K562 (cell line): ENCODE results near the gene TPCN1. TPM values are rescaled to one million over a fixed set of nuclear protein-coding genes. Genes with fewer than 3 reads are reported as not detected.
A peak's percentile ranks its signal among the peaks of the same experiment; 100 is the strongest.

Source experiments
- ETV6 ChIP-seq, 3 experiments: fragments of 150-350 bp in 1 of 3; sonication (generic) in 1 of 3; formaldehyde crosslinking in 1 of 3; IDR thresholded peaks; 2 replicates each; pipeline versions ENCODE4 v1.6.1 to v1.8.0; 2014 to 2022; ENCODE audit warnings: borderline replicate concordance in 2 of 3, low read depth in 2 of 3, antibody characterized with exemption in 1 of 3, low read length in 1 of 3, mild to moderate bottlenecking in 1 of 3, missing genetic modification reagents in 1 of 3
- FOXM1 ChIP-seq, 2 experiments: fragments of 450-650 bp in 1 of 2; sonication (generic) in 1 of 2; formaldehyde crosslinking in 1 of 2; IDR thresholded peaks; 2 replicates each; pipeline versions ENCODE4 v1.6.1 to v1.9.0; 2017 to 2022; ENCODE audit warnings: low read depth in 2 of 2, mild to moderate bottlenecking in 2 of 2, missing genetic modification reagents in 1 of 2, moderate library complexity in 1 of 2
- HINFP ChIP-seq: fragments of 450-650 bp; conservative IDR thresholded peaks from 2 replicates; pipeline ENCODE4 v1.6.1; 2016; ENCODE audit warnings: missing genetic modification characterization, low read depth, mild to moderate bottlenecking, control low read depth, missing compliant biosample characterization
- KDM5B ChIP-seq: fragments of 200-600 bp; sonication (generic); IDR thresholded peaks from 2 replicates; pipeline ENCODE4 v1.6.1; 2012; ENCODE audit warnings: low read depth, mild to moderate bottlenecking, moderate library complexity, low read length, control low read depth, inconsistent platforms; ENCODE audit not compliant: insufficient replicate concordance
- MAZ ChIP-seq, 2 experiments: fragments of 450-650 bp in 1 of 2; sonication (generic) in 1 of 2; formaldehyde crosslinking; IDR thresholded peaks in 1 of 2; conservative IDR thresholded peaks in 1 of 2; 2 replicates each; pipeline versions ENCODE4 v1.4.0 to v1.5.0; 2020; ENCODE audit warnings: mild to moderate bottlenecking in 1 of 2, missing genetic modification reagents in 1 of 2
- PPARD ChIP-seq: fragments of 250-450 bp; sonication (Bioruptor Pico); IDR thresholded peaks from 2 replicates; pipeline ENCODE4 v1.8.0; 2022; ENCODE audit warnings: inconsistent platforms, mild to moderate bottlenecking, moderate library complexity
- RBFOX2 ChIP-seq: fragments of 200-400 bp; formaldehyde crosslinking; IDR thresholded peaks from 2 replicates; pipeline ENCODE4 v1.6.1; 2017; ENCODE audit warnings: low read depth, mild to moderate bottlenecking, low read length, moderate library complexity
- SAFB2 ChIP-seq: fragments of 200-400 bp; formaldehyde crosslinking; IDR thresholded peaks from 2 replicates; pipeline ENCODE4 v1.6.1; 2018; ENCODE audit warnings: borderline replicate concordance, low read length, low read depth, moderate library complexity; ENCODE audit not compliant: severe bottlenecking
- SP1 ChIP-seq: sonication (generic); formaldehyde crosslinking; IDR thresholded peaks from 2 replicates; pipeline ENCODE4 v1.8.1; 2022; ENCODE audit warnings: mild to moderate bottlenecking, missing genetic modification reagents
- SRSF1 ChIP-seq: fragments of 200-400 bp; formaldehyde crosslinking; IDR thresholded peaks from 2 replicates; pipeline ENCODE4 v1.6.1; 2017; ENCODE audit warnings: mild to moderate bottlenecking, low read depth, low read length, moderate library complexity
- THRB ChIP-seq: fragments of 450-650 bp; formaldehyde crosslinking; conservative IDR thresholded peaks from 2 replicates; pipeline ENCODE4 v1.4.0; 2022; ENCODE audit warnings: mild to moderate bottlenecking, missing genetic modification characterization
- YY1 ChIP-seq, 3 experiments: IDR thresholded peaks; 2 replicates each; pipeline ENCODE4 v1.6.1; 2011; ENCODE audit warnings: low read length in 2 of 3, mild to moderate bottlenecking in 2 of 3, moderate library complexity in 2 of 3, borderline replicate concordance in 1 of 3, control low read depth in 1 of 3, low read depth in 1 of 3; ENCODE audit not compliant: insufficient read depth in 3 of 3, insufficient replicate concordance in 2 of 3, control insufficient read depth in 1 of 3, insufficient read length in 1 of 3; ENCODE audit errors: extremely low read depth in 1 of 3
- ZKSCAN1 ChIP-seq: fragments of 150-350 bp; IDR thresholded peaks from 2 replicates; pipeline ENCODE4 v1.6.1; 2016; ENCODE audit warnings: low read depth, low read length
- ZNF511 ChIP-seq: sonication (generic); formaldehyde crosslinking; IDR thresholded peaks from 2 replicates; pipeline ENCODE4 v1.8.0; 2022; ENCODE audit warnings: mild to moderate bottlenecking, missing genetic modification reagents
- polyA plus RNA-seq, 8 experiments: library from polyadenylated mRNA; depleted of rRNA in 4 of 8; stranded (reverse) in 5 of 8; unstranded in 3 of 8; fragments of >200 nt; fragmentation: Nextera tagmentation in 2 of 8; fragmentation: Illumina TruSeq in 1 of 8; extraction: Ambion mirVana in 2 of 8; extraction: Trizol in 1 of 8; gene quantifications; 2 replicates each; pipeline versions ENCODE4 v1.2.1 to v1.2.3, GENCODE V29; 2011 to 2014; ENCODE audit warnings: inconsistent platforms in 1 of 8, missing spikeins in 1 of 8
- total RNA-seq, 7 experiments: library from RNA; depleted of rRNA in 6 of 7; stranded (reverse); fragments of >200 nt in 6 of 7; fragmentation: Illumina TruSeq in 2 of 7; extraction: Trizol in 2 of 7; gene quantifications; 2 replicates each; pipeline versions ENCODE4 v1.2.1 to v1.2.3, GENCODE V29; 2011 to 2021; ENCODE audit warnings: low replicate concordance in 1 of 7
- TF ChIP-seq, protein P1 (sequence below): fragments of 450-650 bp; IDR thresholded peaks from 2 replicates; pipeline ENCODE4 v1.6.1; 2016; ENCODE audit warnings: borderline replicate concordance
- TF ChIP-seq, protein P2 (sequence below): fragments of 200-800 bp; sonication (Bioruptor generic); IDR thresholded peaks from 2 replicates; pipeline ENCODE4 v1.6.1; 2017; ENCODE audit warnings: missing genetic modification characterization, missing compliant biosample characterization

TPCN1 gene
- total and polyA plus RNA-seq, 9 of the 15 experiments (the other 6 are each of a cell fraction or from before 2014, with no cell fraction given) = 0.80 to 23.8 (median 7.4) TPM

DNA sequence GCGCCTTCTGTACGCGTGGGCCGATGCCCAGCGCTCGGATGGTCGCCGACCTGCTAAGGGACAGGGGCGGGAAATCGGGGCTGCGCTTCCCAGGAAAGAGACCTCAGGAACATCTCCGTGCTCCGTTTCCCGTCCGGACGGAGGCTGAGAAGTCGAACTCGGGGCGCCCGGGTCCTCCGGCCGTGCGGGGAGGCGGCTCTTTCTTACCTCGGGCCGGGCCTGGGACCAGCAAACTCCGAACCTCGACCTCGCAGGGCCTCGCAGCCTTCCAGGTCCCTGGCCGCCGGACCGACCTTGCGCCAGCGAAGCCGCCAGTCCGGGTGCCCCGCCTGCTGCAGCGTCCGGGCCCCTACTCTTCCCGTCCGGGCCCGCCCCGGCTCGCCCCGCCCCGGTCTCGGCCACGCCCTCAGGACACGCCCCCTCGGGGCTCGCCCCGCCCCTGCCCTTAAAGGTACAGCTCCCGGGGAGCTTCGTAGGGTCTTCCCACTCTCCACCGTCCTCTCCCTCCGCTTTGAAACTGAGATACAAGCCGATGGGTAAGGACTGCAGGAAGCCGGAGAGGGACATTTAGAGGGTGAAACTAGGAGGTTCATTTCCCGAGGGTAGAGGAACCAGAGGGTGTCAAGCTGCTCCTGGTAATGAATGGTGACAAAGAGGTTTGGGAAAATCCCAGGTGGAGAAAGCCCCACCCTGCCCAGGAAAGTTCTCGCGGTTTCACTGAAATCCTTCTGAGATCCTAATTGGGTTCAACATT, 113.7 kb downstream of the TPCN1 start, which contains the start of gene SLC8B1 (continued):
- TF ChIP-seq HINFP = peak; percentile 43; the same call in 1 of the 2 replicates
- peak; percentile 75 for TF ChIP-seq SP1 (CRISPR knock-in tag)
- peak; percentile 93 for TF ChIP-seq RBFOX2
- TF ChIP-seq FOXM1 (IDR thresholded peaks at IDR 0.05; ENCODE audit: low read depth) = no peak
- TF ChIP-seq FOXM1 (CRISPR knock-in tag; IDR thresholded peaks at IDR 0.05; ENCODE audit: low read depth) = no peak
- TF ChIP-seq, protein P1, sequence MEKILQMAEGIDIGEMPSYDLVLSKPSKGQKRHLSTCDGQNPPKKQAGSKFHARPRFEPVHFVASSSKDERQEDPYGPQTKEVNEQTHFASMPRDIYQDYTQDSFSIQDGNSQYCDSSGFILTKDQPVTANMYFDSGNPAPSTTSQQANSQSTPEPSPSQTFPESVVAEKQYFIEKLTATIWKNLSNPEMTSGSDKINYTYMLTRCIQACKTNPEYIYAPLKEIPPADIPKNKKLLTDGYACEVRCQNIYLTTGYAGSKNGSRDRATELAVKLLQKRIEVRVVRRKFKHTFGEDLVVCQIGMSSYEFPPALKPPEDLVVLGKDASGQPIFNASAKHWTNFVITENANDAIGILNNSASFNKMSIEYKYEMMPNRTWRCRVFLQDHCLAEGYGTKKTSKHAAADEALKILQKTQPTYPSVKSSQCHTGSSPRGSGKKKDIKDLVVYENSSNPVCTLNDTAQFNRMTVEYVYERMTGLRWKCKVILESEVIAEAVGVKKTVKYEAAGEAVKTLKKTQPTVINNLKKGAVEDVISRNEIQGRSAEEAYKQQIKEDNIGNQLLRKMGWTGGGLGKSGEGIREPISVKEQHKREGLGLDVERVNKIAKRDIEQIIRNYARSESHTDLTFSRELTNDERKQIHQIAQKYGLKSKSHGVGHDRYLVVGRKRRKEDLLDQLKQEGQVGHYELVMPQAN = peak; percentile 56; the same call in 1 of the 2 replicates
- TF ChIP-seq PPARD (CRISPR knock-in tag) = no peak
- TF ChIP-seq SRSF1 = no peak
- no peak for TF ChIP-seq ETV6 (IDR thresholded peaks at IDR 0.05; ENCODE audit: borderline replicate concordance in 1 of 2, low read depth in 2 of 2, low read length in 1 of 2)
- peak; percentile 46; the same call in 1 of the 2 replicates for TF ChIP-seq ETV6 (CRISPR knock-in tag; IDR thresholded peaks at IDR 0.05; ENCODE audit: borderline replicate concordance)
- TF ChIP-seq ZKSCAN1 = 0 out of 2 replicates have a peak, but pooled peaks have one; percentile 13
- peak; percentile 54 to 79; a peak in 3 of 4 replicates for TF ChIP-seq MAZ (CRISPR knock-in tag; conservative IDR thresholded peaks at IDR 0.05 in 1 of 2, IDR thresholded peaks at IDR 0.05 in 1 of 2)
- peak; percentile 88 for TF ChIP-seq KDM5B
- 0 out of 2 replicates have a peak, but pooled peaks have one; percentile 17 for TF ChIP-seq THRB (CRISPR knock-in tag)
- TF ChIP-seq SAFB2 = no peak
- TF ChIP-seq, protein P2, sequence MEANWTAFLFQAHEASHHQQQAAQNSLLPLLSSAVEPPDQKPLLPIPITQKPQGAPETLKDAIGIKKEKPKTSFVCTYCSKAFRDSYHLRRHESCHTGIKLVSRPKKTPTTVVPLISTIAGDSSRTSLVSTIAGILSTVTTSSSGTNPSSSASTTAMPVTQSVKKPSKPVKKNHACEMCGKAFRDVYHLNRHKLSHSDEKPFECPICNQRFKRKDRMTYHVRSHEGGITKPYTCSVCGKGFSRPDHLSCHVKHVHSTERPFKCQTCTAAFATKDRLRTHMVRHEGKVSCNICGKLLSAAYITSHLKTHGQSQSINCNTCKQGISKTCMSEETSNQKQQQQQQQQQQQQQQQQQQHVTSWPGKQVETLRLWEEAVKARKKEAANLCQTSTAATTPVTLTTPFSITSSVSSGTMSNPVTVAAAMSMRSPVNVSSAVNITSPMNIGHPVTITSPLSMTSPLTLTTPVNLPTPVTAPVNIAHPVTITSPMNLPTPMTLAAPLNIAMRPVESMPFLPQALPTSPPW (CRISPR knock-in tag) = peak; percentile 85
- no peak for TF ChIP-seq ZNF511
- peak in 2 of 3 experiments; percentile 52 to 59 for TF ChIP-seq YY1 (IDR thresholded peaks at IDR 0.05; ENCODE audit: borderline replicate concordance in 1 of 3, control insufficient read depth in 1 of 3, extremely low read depth in 1 of 3, insufficient read depth in 3 of 3, insufficient read length in 1 of 3, insufficient replicate concordance in 2 of 3, low read depth in 1 of 3, low read length in 2 of 3)
